Common myeloid progenitor, CD34-positive (primary cell): ENCODE results near the gene PTPN5.

Experiments used
- CTCF ChIA-PET: fragments of 350-600 bp; sonication (Branson Sonifier 250); formaldehyde crosslinking; loops from one replicate; lab custom pipeline; 2021; ENCODE audit warnings: antibody characterized with exemption; lab: Charles Lee
- POLR2A ChIA-PET: fragments of 350-600 bp; sonication (Branson Sonifier 250); formaldehyde crosslinking; loops from one replicate; lab custom pipeline; 2021; ENCODE audit warnings: antibody characterized with exemption; lab: Charles Lee
- DNase-seq, 3 donors: peaks; one replicate each; pipeline versions ENCODE4 v3.0.0 to v3.0.0-alpha.2; 2013
- H3K27ac ChIP-seq, 2 experiments: 1 replicate in 1 of 2; 2 replicates in 1 of 2; pipeline ENCODE4 v1.7.0; 2013; ENCODE audit warnings: inconsistent platforms in 2 of 2, low read length in 2 of 2, mild to moderate bottlenecking in 2 of 2, low read depth in 1 of 2, moderate library complexity in 1 of 2; ENCODE audit not compliant: severe bottlenecking in 2 of 2, insufficient read depth in 1 of 2, poor library complexity in 1 of 2
- H3K27me3 ChIP-seq, 5 experiments: replicated peaks in 2 of 5; 1 replicate in 3 of 5; 2 replicates in 2 of 5; pipeline versions ENCODE4 v1.6.1 to v1.7.0; 2013; ENCODE audit warnings: low read length in 4 of 5, mild to moderate bottlenecking in 2 of 5, moderate library complexity in 2 of 5, inconsistent platforms in 1 of 5; ENCODE audit not compliant: insufficient read depth in 5 of 5, control insufficient read depth in 4 of 5
- H3K36me3 ChIP-seq, 4 experiments: 1 replicate in 2 of 4; 2 replicates in 2 of 4; pipeline versions ENCODE4 v1.6.1 to v1.7.0; 2013; ENCODE audit warnings: low read length in 3 of 4, control low read depth in 1 of 4, mild to moderate bottlenecking in 1 of 4; ENCODE audit not compliant: control insufficient read depth in 4 of 4, insufficient read depth in 4 of 4
- H3K4me1 ChIP-seq, 4 experiments: 1 replicate in 3 of 4; 2 replicates in 1 of 4; pipeline versions ENCODE4 v1.6.1 to v1.7.1; 2013; ENCODE audit warnings: low read length in 3 of 4, mild to moderate bottlenecking in 3 of 4, control low read depth in 1 of 4, inconsistent platforms in 1 of 4, moderate library complexity in 1 of 4; ENCODE audit not compliant: control insufficient read depth in 4 of 4, insufficient read depth in 4 of 4; ENCODE audit errors: control extremely low read depth in 1 of 4
- H3K4me3 ChIP-seq, 7 experiments: 1 replicate in 4 of 7; 2 replicates in 3 of 7; pipeline versions ENCODE4 v1.5.1 to v1.7.0; 2013; ENCODE audit warnings: mild to moderate bottlenecking in 7 of 7, low read length in 6 of 7, moderate library complexity in 6 of 7, inconsistent platforms in 2 of 7, low read depth in 2 of 7, control low read depth in 1 of 7; ENCODE audit not compliant: insufficient read depth in 4 of 7, control insufficient read depth in 1 of 7; ENCODE audit errors: extremely low read depth in 1 of 7
- H3K9me3 ChIP-seq, 5 experiments: 1 replicate in 4 of 5; 2 replicates in 1 of 5; pipeline versions ENCODE4 v1.6.1 to v1.7.1; 2013; ENCODE audit warnings: low read length in 4 of 5, mild to moderate bottlenecking in 2 of 5, inconsistent platforms in 1 of 5, low read depth in 1 of 5, moderate library complexity in 1 of 5; ENCODE audit not compliant: control insufficient read depth in 4 of 5, insufficient read depth in 2 of 5; ENCODE audit errors: control extremely low read depth in 1 of 5
- WGBS: methylation state at CpG from one replicate; pipeline ENCODE4 v1.1.5; 2013; ENCODE audit not compliant: insufficient coverage; 5-methylcytosine and 5-hydroxymethylcytosine counted together

PTPN5 gene

GRCh38 chr11:18731949-18732821 lies 59.4 kb downstream of the PTPN5 start:
- peak; percentile 62 to 80 (median 69) for DNase-seq
- ChIA-PET POLR2A (no interaction called here), CTCF (interaction anchor here (0.7 to 6.5 kb wide), 16 partner anchors 8 to 488 kb away, joined by 3 to 58 read pairs (median 5); no protein-coding TSS in a partner anchor)
- no peak overlapping the region for H3K4me3 ChIP-seq
- H3K4me1 ChIP-seq: peaks cover 2 to 15% (median 7%) of the 10 kb centered on the region in 4 experiments
- H3K36me3 ChIP-seq: no peaks in the 10 kb centered on the region
- no peaks in the 10 kb centered on the region for H3K9me3 ChIP-seq
- no peaks in the 10 kb centered on the region for H3K27me3 ChIP-seq
- no peak overlapping the region for H3K27ac ChIP-seq
- 71% methylated on average over 9 of the region's 11 CpGs for WGBS

- WGBS: 82% methylated on average over 2 of the region's 2 CpGs
- POLR2A ChIA-PET: no interaction called here
- no peaks in the 10 kb centered on the region for H3K27me3 ChIP-seq
These were observed 60.2 kb downstream of the PTPN5 start for GRCh38 chr11:18731441-18731840.

GRCh38 chr11:18730020-18730419 lies 61.6 kb downstream of the PTPN5 start:
- Histone ChIP-seq H3K27me3 (no peaks in the 10 kb centered on the region), H3K4me1 (peaks cover 2 to 15% (median 7%) of the 10 kb centered on the region in 4 experiments), H3K27ac (no peak overlapping the region), H3K4me3 (no peak overlapping the region), H3K36me3 (no peaks in the 10 kb centered on the region), H3K9me3 (no peaks in the 10 kb centered on the region)
- CTCF ChIA-PET: interaction anchor here (0.9 to 6.5 kb wide), 7 partner anchors 9 to 614 kb away, joined by 3 to 58 read pairs (median 21); partner anchors contain the start of gene UEVLD
- no peak for DNase-seq
- WGBS: 96% methylated on average over 9 of the region's 9 CpGs
- POLR2A ChIA-PET: no interaction called here

More at GRCh38 chr11:18731441-18731840, 60.2 kb downstream of the PTPN5 start:
- Histone ChIP-seq H3K4me3 (no peak overlapping the region), H3K9me3 (no peaks in the 10 kb centered on the region), H3K27ac (no peak overlapping the region), H3K36me3 (no peaks in the 10 kb centered on the region), H3K4me1 (peaks cover 2 to 15% (median 7%) of the 10 kb centered on the region in 4 experiments)
- CTCF ChIA-PET: interaction anchor here (0.8 to 6.5 kb wide), 19 partner anchors 9 to 621 kb away, joined by 3 to 58 read pairs (median 4); no protein-coding TSS in a partner anchor
- DNase-seq: peak in 2 of 3 donors; percentile 39 to 51

GRCh38 chr11:18729426-18729825 lies 62.2 kb downstream of the PTPN5 start:
- 98% methylated on average over 13 of the region's 16 CpGs for WGBS

GRCh38 chr11:18728658-18729057 lies 62.9 kb downstream of the PTPN5 start:
- 94% methylated on average over 10 of the region's 13 CpGs for WGBS

More at GRCh38 chr11:18729426-18729825, 62.2 kb downstream of the PTPN5 start:
- CTCF ChIA-PET: interaction anchor here (3.9 to 6.5 kb wide), 4 partner anchors 9 to 613 kb away, joined by 21 to 58 read pairs (median 42); no protein-coding TSS in a partner anchor
- POLR2A ChIA-PET: no interaction called here
- Histone ChIP-seq H3K36me3 (no peaks in the 10 kb centered on the region), H3K27ac (no peak overlapping the region), H3K27me3 (no peaks in the 10 kb centered on the region), H3K4me3 (no peak overlapping the region), H3K9me3 (no peaks in the 10 kb centered on the region), H3K4me1 (peaks cover 2 to 15% (median 7%) of the 10 kb centered on the region in 4 experiments)
- DNase-seq: no peak

GRCh38 chr11:18727479-18728236 lies 63.9 kb downstream of the PTPN5 start:
- POLR2A ChIA-PET: interaction anchor here (1.0 kb wide), 1 partner anchor 201 kb away, joined by 3 read pairs; the partner anchor contains the start of gene TSG101
- Histone ChIP-seq H3K27me3 (no peaks in the 10 kb centered on the region), H3K4me1 (peaks cover 2 to 15% (median 7%) of the 10 kb centered on the region in 4 experiments), H3K36me3 (no peaks in the 10 kb centered on the region), H3K4me3 (peak overlapping the region in 1 of 7 experiments; percentile 39), H3K27ac (no peak overlapping the region), H3K9me3 (no peaks in the 10 kb centered on the region)
- CTCF ChIA-PET: interaction anchor here (0.8 to 5.9 kb wide), 11 partner anchors 10 to 611 kb away, joined by 3 to 58 read pairs (median 5); no protein-coding TSS in a partner anchor
- 44% methylated on average over 10 of the region's 10 CpGs for WGBS
- DNase-seq: peak; percentile 55 to 71 (median 68)

More at GRCh38 chr11:18728658-18729057, 62.9 kb downstream of the PTPN5 start:
- H3K9me3 ChIP-seq: no peaks in the 10 kb centered on the region
- H3K4me1 ChIP-seq: peaks cover 2 to 15% (median 7%) of the 10 kb centered on the region in 4 experiments
- H3K27me3 ChIP-seq: no peaks in the 10 kb centered on the region
- no peak overlapping the region for H3K27ac ChIP-seq
- no peak for DNase-seq
- no peak overlapping the region for H3K4me3 ChIP-seq
- ChIA-PET CTCF (interaction anchor here (0.8 to 5.9 kb wide), 8 partner anchors 12 to 612 kb away, joined by 3 to 58 read pairs (median 5); no protein-coding TSS in a partner anchor), POLR2A (interaction anchor here (1.0 kb wide), 1 partner anchor 202 kb away, joined by 3 read pairs; the partner anchor contains the start of gene TSG101)
- H3K36me3 ChIP-seq: no peaks in the 10 kb centered on the region
